HG03097 (cell line): Measurements from ENCODE around the gene TTPAL.

Source experiments
- ATAC-seq: cut with Tn5 transposase; IDR thresholded peaks from one replicate; pipeline ENCODE4 v1.9.1; 2021; ENCODE audit not compliant: unreplicated experiment, low FRiP score

TTPAL gene

DNA sequence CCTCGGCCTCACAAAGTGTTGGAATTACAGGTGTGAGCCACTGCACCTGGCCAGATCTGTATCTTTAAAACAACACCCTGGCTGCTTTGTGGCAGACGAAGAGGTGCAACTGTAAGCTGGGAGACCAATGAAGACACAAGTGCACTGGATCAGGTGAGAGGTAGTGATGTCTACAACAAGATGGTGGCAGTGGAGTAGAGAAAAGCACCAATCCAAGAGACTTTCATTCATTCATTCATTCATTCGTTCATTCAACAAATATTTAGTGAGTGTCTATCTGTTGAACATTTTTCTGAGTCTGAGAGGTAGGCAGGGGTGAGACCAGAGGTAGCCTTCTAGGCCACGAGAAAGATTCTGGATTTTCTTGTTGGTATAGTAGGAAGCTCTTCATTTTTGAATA lies 36.9 kb upstream of the TTPAL start:
- ATAC-seq = no peak

DNA sequence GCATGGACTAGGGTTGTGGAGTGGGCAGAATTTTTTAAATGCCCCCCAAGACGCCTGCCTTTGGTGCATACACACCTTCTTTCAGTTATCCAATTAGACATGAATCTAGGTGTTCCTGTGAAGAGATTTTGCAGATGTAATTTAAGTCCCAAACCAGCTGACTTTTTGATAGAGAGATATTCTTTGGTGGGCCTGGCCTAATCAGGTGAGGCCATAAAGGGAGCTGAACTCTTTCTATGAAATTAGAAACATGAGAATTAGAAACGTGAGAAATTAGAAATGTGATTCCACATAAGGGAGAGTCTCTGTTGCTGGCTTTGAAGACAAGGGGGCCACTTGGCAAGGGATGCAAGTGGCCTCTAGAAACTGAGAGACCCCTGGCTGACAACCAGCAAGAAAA lies 36.4 kb upstream of the TTPAL start:
- no peak for ATAC-seq

DNA sequence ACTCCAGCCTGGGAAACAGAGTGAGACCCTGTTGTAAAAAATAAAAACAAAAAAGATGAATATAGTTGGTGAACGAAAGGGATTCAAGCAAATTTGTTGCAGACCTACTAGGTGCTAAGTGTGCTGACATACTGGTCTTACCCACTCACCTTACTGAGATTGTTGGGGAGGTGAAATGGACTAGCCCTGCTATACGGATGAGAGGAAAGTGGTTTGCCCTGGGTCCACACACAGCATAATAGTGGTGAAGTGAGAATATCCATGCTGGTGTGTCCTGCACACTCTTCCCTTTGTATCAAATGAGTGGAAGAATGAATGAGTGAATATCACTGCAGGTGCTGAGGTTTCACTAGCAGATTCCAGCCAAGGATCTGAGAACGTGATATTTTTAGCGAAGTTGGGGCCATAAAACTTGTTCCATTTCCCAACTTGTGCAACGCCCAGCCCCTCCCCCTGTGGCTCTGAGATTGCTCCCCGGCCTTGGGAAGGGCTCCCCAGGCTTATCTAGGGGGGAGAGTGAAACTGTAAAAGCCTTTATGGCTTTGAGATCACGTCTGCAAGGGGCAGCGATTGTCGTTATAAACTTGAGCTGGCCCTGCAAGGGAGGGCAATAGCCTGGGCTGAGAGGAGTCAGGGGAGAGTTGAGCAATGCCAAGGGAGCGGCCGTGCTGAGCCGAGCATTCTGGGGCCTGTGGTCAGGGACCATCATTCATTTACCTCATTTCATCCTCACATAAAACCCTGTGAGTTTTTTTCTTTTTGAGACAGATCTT lies 33.2 kb upstream of the TTPAL start:
- no peak for ATAC-seq

DNA sequence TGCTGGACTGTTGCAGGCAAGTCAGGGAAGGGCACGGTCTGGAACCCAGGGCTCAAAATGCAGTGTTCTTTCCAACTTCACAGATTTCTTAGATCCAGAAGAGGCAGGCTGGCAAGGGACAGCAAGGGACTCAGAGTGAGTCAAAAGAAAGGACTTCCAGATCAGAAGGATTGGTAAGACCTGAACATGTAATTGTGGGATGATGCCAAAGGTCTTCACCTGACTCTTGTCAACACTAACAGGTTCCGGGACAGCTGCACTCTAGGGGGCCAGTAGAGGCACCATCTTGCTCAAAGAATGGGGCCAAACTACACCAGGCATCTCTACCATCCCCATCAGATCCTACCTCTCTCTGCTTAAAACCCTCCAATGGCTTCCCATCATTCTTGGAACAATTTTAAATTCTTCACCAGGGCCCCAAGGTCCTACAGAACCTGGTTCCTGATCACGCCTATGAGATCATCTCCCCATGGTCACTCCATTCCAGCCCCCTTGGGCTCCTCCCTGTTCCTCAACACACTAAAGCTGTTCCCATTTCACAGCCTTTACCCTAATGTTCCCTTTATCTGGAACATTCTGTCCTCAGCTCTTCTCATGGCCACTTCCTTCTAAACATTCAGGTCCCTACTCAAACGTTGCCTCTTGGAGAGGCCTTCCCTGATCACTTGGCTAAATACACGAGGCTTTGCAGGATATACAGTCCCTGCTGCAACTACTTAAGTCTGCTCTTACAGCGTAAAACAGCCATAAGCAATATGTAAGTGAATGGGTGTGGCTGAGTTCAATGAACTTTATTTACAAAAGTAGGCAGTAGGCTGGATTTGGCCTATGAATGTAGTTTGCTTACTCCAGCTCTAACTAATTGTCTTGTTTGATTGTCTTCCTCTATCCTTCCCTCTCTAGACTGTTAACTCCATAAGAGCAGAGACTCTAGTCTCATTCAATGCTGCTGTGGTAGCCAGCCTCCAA lies 29.6 kb upstream of the TTPAL start:
- ATAC-seq = no peak

DNA sequence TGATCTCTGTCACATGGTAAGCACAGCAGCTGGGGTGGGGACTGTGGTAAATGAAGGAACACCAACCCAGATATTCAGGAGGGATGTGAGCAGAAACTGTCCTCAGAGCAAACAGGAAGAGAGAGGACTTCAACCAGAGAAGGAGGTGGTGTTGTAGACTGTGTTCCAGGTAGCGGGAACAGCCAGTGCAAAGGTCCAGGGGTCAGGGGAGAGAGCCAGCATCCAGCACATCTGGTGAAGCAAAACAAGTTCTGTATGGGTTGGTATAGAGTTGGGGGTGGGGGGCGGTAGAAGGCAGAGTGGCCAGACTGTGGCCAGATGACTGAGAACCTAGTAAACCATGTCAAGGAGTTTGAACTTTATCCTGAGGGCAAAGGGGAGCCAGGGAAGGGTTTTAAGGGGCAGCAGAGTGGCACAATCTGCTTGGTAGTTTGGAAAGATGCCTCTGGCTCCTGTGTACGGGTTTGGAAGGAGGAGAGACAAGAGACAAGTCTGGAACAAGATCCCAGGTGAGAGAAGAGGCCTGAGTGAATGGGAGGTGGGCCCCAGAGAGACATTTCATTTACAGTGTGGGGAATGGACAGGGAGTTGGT lies 27.8 kb upstream of the TTPAL start:
- ATAC-seq = no peak

GRCh38 chr20:44448753-44449546 lies 26.7 kb upstream of the TTPAL start:
- no peak for ATAC-seq

DNA sequence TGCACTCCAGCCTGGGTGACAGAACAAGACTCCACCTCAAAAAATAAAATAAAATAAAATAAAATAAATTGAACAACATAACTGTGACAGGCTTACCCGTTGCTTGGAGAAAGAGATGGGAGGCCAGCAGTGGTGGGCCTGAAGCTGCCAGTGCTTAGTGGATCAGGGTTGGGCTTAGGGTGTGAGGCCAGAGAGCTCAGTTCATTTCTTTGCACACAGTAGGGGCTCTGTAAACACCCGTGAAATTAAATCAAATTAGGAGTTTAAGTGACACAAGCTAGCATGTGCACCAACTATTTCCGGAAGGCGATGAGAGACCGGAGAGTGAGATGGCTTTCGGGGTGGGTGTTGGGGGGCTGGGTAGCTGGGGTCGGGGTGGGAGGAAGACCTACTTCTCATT lies 25.8 kb upstream of the TTPAL start:
- ATAC-seq = no peak

- no peak for ATAC-seq
These were observed 25.3 kb upstream of the TTPAL start for GRCh38 chr20:44450281-44450889.

GRCh38 chr20:44450903-44451450 lies 24.7 kb upstream of the TTPAL start:
- ATAC-seq = no peak

- ATAC-seq = no peak
These were observed 21.2 kb upstream of the TTPAL start for GRCh38 chr20:44454306-44454963.

GRCh38 chr20:44455126-44455525 lies 20.5 kb upstream of the TTPAL start:
- ATAC-seq = no peak

DNA sequence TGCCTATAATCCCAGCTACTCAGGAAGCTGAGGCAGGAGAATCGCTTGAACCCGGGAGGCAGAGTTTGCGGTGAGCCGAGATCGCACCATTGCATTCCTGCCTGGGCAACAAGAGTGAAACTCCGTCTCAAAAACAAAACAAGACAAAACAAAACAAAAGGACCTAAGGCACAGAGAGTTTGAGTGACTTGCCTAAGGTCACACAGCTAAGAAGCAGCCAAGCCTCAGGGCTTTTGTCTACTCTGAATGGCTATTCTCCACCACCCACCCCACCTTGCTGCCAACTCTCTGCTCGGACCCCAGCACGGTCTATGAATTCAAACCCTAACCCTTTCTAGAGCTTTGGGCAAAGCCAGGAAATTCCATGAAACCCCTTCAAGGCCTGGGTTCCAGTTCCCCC lies 19.1 kb upstream of the TTPAL start:
- no peak for ATAC-seq

DNA sequence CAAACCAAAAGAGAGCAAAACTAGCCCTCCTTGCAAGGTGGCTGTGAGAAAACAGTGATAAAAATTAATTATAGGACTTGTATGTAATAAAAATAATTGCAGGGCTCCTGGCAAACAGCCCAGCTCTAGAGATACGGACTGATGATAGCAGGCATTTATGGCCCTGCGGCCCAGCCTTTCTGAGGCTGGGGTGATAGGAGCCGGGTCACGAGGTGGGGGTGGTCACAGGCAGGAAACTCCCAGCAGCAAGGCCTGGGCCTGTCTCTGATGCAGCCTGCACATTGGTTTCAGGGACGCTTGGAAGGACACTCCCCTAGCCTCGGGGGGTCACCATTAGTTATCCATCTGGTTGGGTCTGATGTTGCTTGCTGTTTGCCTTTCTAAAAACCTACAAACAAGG lies 18.7 kb upstream of the TTPAL start:
- ATAC-seq = no peak

DNA sequence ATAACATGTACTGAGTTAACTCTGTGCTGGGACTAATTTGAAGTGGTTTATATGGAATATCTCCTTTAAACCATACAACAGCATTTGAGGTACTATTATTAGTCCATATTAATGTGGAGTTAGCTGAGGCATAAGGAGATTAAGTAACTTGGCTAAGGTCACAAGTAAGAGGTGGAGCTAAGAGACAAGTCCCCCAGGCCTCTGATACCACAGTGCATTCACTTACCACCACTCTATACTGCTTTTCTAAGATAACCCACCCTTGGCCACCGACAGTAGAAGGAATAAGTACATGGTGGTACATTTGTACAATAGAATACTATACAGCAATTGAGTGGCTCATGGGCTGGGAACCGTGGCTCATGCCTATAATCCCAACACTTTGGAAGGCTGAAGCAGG lies 16.4 kb upstream of the TTPAL start:
- ATAC-seq = no peak

GRCh38 chr20:44460795-44461141 lies 14.9 kb upstream of the TTPAL start:
- no peak for ATAC-seq

DNA sequence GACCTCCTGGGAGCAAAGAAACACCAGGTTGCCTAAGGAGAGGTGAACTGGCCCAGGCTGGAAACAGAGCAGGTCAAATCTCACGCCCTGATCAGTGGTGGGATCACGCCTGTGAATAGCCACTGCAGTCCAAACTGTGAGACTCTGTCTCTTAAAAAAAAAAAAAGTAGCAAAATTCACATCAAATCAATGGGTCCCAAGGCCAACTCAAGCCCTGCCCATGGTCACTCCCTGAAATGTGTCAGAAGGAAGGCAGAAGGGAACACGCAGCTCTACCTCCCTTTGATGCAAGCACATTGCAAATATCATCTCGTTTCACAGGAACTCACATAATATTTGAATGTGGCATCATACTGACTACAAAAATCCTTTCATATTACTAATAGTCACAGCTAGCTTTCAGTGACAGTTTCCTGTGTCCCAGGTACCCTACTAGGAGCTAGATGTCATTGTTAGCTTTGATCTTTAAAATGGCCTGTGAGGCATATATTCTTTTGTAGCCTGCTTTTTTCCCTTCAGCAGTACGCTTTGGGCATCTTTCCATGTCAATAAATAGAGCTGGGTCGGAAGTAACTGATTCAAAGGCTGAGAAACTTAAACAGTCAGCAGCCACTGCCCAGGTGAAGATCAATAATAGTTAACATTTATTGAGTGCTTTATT lies 14.4 kb upstream of the TTPAL start:
- ATAC-seq = no peak

DNA sequence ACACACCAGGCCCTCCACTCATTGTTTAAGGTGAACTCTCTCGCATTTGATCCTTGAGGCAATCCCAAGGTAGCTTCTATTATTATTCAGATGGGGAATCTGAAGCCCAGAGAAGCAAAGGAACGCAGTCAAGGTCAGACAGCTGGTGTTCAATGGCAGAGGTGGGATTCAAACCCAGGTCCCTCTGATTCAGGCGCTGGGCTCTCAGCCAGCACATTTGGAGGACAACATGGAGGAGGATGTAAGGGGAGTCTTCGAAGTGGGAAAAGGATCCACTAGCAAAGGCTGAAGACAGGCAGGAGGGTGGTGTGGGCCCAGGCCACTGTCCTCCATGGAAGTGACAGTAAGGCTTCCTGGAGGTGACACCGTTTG lies 13.9 kb upstream of the TTPAL start:
- ATAC-seq = no peak

- ATAC-seq = no peak
These were observed 12.2 kb upstream of the TTPAL start for GRCh38 chr20:44463466-44463865.

GRCh38 chr20:44464514-44464913 lies 11.2 kb upstream of the TTPAL start:
- no peak for ATAC-seq
